ENCODE data around the gene XYLT1. TPM values are rescaled to one million over a fixed set of nuclear protein-coding genes. Genes with fewer than 3 reads are reported as not detected.

XYLT1 gene
- total and polyA plus RNA-seq, 2 of the 13 experiments (the other 11 are each of a cell fraction or from before 2014, with no cell fraction given) = not detected

DNA sequence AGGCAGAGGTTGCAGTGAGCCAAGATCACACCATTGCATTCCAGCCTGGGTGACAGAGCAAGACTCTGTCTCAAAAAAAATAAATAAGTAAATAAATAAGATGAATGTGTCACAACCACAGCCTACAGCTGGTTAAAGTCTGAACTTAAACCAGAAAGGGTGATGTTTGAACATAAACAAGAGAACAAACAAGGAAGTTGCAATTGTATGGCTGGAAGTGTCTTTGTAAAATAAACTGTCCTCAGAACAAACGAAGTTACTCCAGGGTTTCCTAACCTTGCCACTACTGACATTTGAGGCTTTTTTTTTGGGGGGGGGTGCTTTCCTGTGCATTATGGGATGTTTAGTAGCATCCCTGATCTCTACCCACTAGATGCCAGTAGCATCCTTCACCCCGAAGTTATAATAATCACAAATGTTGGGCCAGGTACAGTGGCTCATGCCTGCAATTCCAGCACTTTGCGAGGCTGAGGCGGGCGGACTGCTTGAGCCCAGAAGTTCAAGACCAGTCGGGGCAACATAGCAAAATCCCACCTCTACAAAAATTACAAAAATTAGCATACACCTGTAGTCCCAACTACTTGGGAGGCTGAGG lies 119.2 kb downstream of the XYLT1 start (continued):
- TF ChIP-seq, protein P1, sequence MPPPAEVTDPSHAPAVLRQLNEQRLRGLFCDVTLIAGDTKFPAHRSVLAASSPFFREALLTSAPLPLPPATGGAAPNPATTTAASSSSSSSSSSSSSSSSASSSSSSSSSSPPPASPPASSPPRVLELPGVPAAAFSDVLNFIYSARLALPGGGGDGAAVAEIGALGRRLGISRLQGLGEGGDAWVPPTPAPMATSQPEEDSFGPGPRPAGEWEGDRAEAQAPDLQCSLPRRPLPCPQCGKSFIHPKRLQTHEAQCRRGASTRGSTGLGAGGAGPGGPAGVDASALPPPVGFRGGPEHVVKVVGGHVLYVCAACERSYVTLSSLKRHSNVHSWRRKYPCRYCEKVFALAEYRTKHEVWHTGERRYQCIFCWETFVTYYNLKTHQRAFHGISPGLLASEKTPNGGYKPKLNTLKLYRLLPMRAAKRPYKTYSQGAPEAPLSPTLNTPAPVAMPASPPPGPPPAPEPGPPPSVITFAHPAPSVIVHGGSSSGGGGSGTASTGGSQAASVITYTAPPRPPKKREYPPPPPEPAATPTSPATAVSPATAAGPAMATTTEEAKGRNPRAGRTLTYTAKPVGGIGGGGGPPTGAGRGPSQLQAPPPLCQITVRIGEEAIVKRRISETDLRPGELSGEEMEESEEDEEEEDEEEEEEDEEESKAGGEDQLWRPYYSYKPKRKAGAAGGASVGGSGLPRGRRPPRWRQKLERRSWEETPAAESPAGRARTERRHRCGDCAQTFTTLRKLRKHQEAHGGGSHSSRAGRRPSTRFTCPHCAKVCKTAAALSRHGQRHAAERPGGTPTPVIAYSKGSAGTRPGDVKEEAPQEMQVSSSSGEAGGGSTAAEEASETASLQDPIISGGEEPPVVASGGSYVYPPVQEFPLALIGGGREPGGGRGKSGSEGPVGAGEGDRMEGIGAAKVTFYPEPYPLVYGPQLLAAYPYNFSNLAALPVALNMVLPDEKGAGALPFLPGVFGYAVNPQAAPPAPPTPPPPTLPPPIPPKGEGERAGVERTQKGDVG (CRISPR knock-in tag; IDR thresholded peaks at IDR 0.05; ENCODE audit: borderline replicate concordance) = no peak
- TF ChIP-seq ZNF343 (CRISPR knock-in tag; IDR thresholded peaks at IDR 0.05) = no peak
- TF ChIP-seq ZNF207 (IDR thresholded peaks at IDR 0.05; ENCODE audit: borderline replicate concordance) = no peak
- no peak for TF ChIP-seq ZNF577 (CRISPR knock-in tag; IDR thresholded peaks at IDR 0.05; ENCODE audit: borderline replicate concordance, low read depth)
- no peak for TF ChIP-seq ZNF850 (CRISPR knock-in tag; conservative IDR thresholded peaks at IDR 0.05)

DNA sequence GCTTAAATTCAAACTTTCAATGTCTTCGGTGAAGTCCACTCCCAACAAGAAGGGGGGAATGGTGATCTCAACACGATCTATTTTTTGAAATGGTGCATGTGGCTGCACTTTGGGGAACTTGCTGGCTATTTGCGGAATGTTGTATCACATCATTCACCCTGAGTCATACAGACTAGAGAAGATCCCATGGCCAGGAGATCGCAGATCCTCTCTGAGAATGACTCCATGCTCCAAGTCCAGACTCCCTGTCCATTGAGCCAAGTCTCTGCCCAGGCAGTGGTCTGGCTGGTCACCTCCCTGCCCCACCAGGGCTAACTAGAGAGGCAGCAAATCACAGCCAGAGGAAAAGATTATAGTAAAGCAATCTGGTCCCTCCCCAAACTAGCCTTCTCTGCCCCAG lies 120.6 kb downstream of the XYLT1 start:
- ChIA-PET POLR2A (no interaction called here), CTCF (ENCODE audit: low intra/inter-chr PET ratio, low total read pairs) (no interaction called here)
- no TSS peak for BruUV-seq (replicated peaks)
- ATAC-seq (no peak), DNase-seq (ENCODE audit: low spot score) (no peak), FAIRE-seq (no peak)
- no peaks in the 10 kb centered on the region for H3K9me3 ChIP-seq (ENCODE audit: low read length)
- 60% methylated on average over 4 of the region's 4 CpGs for WGBS (ENCODE audit: low lambda C conversion rate)
- H2AFZ ChIP-seq (ENCODE audit: low read length) = no peak overlapping the region
- H3K9ac ChIP-seq (ENCODE audit: insufficient read depth, low read depth, low read length) = no peak overlapping the region
- H3K4me2 ChIP-seq (ENCODE audit: low read depth, low read length) = no peak overlapping the region
- H3K27ac ChIP-seq (ENCODE audit: extremely low read length, insufficient read depth, low read length) = no peak overlapping the region
- H3K36me3 ChIP-seq (replicated peaks in 1 of 2; ENCODE audit: control insufficient read depth in 1 of 2, insufficient read depth in 2 of 2, low read length in 2 of 2) = no peaks in the 10 kb centered on the region
- in situ Hi-C loops (cut with HindIII; ENCODE audit: extremely low pct_ligation_motif_present, low pct_unique_long_range_greater_than_20kb) (no loop called here), intact Hi-C loops (cut with micrococcal nuclease; ENCODE audit: unreplicated experiment) (no loop called here)
- H3K27me3 ChIP-seq (ENCODE audit: control insufficient read depth in 1 of 2, insufficient read depth in 2 of 2, low read length in 2 of 2) = peaks cover 2 to 15% of the 10 kb centered on the region in 2 experiments; a peak in 2 of 5 replicates
- H3K4me3 ChIP-seq (replicated peaks in 1 of 3; ENCODE audit: insufficient read depth in 1 of 3, low read depth in 2 of 3, low read length in 3 of 3) = no peak overlapping the region
- no peaks in the 10 kb centered on the region for H3K4me1 ChIP-seq (ENCODE audit: insufficient read depth, low read length)
- H3K79me2 ChIP-seq (ENCODE audit: insufficient read depth, low read length) = no peaks in the 10 kb centered on the region
- H4K20me1 ChIP-seq (ENCODE audit: insufficient read depth, low read length) = no peaks in the 10 kb centered on the region
- TF ChIP-seq, protein P1 (CRISPR knock-in tag; IDR thresholded peaks at IDR 0.05; ENCODE audit: borderline replicate concordance) = no peak
- TF ChIP-seq BRCA1 (CRISPR knock-in tag; IDR thresholded peaks at IDR 0.05) = no peak
- TF ChIP-seq FOXO1 (CRISPR knock-in tag; IDR thresholded peaks at IDR 0.05) = no peak
- TF ChIP-seq MAZ (IDR thresholded peaks at IDR 0.05; ENCODE audit: borderline replicate concordance, low read depth, low read length) = no peak
- no peak for TF ChIP-seq MAZ (CRISPR knock-in tag; IDR thresholded peaks at IDR 0.05; ENCODE audit: low read depth)
- TF ChIP-seq, protein P2, sequence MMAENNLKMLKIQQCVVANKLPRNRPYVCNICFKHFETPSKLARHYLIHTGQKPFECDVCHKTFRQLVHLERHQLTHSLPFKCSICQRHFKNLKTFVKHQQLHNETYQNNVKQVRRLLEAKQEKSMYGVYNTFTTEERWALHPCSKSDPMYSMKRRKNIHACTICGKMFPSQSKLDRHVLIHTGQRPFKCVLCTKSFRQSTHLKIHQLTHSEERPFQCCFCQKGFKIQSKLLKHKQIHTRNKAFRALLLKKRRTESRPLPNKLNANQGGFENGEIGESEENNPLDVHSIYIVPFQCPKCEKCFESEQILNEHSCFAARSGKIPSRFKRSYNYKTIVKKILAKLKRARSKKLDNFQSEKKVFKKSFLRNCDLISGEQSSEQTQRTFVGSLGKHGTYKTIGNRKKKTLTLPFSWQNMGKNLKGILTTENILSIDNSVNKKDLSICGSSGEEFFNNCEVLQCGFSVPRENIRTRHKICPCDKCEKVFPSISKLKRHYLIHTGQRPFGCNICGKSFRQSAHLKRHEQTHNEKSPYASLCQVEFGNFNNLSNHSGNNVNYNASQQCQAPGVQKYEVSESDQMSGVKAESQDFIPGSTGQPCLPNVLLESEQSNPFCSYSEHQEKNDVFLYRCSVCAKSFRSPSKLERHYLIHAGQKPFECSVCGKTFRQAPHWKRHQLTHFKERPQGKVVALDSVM (CRISPR knock-in tag; IDR thresholded peaks at IDR 0.05) = no peak
- no peak for TF ChIP-seq EP300 (IDR thresholded peaks at IDR 0.05; ENCODE audit: low read depth in 2 of 2, low read length in 2 of 2)
- TF ChIP-seq EP300 (CRISPR knock-in tag; IDR thresholded peaks at IDR 0.05; ENCODE audit: borderline replicate concordance) = no peak
- TF ChIP-seq ZNF776 (CRISPR knock-in tag; IDR thresholded peaks at IDR 0.05) = no peak
- no peak for TF ChIP-seq GTF2F1 (IDR thresholded peaks at IDR 0.05; ENCODE audit: low read length)
- no peak for TF ChIP-seq GPN1 (CRISPR knock-in tag; IDR thresholded peaks at IDR 0.05; ENCODE audit: borderline replicate concordance)

Measured in HepG2 (cell line).